Left lobe of liver (tissue), 2 donors: ENCODE measurements around the gene MYMK. TPM values are rescaled to one million over a fixed set of nuclear protein-coding genes. Genes with fewer than 3 reads are reported as not detected.

Experiments
- ATAC-seq: fragments of 200-7000 bp; cut with Tn5 transposase; one replicate; pipeline ENCODE4 v1.9.1; 2020; ENCODE audit warnings: mild to moderate bottlenecking, moderate library complexity
- DNase-seq: peaks from one replicate; pipeline ENCODE4 v3.0.0-alpha.2; 2020; ENCODE audit warnings: low spot score
- total RNA-seq: library from RNA; stranded (reverse); gene quantifications from one replicate; pipeline ENCODE4 v1.2.1, GENCODE V29; 2021
- donor health status: DM: no; HTN: no; CAD: no; lungs with moderate emphysema.
- donor health status: DM: no; HTN: yes; CAD: no.

MYMK gene
- total RNA-seq, 1 donor from 2014 or later: not detected

DNA sequence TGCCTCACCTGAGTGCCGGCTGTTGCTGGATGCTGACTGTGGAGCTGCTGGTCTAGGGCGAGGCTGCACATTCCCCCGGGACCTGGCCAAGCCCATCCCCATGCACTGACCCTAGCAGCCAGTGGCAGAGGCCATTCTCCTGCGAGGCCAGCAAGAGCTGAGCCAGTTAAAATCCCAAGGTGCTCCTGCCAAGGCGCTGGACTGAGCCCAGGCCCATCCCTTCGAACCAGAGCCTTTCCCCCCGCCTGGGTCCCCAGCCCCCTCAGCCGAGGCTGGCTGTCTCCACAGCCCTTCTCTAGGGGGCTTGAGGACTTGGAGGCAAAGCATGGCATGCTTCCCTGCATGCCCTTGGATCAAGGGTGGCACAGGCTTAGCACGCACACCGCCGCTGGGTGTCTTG lies 11.3 kb upstream of the MYMK start:
- ATAC-seq: no peak
- no peak for DNase-seq

DNA sequence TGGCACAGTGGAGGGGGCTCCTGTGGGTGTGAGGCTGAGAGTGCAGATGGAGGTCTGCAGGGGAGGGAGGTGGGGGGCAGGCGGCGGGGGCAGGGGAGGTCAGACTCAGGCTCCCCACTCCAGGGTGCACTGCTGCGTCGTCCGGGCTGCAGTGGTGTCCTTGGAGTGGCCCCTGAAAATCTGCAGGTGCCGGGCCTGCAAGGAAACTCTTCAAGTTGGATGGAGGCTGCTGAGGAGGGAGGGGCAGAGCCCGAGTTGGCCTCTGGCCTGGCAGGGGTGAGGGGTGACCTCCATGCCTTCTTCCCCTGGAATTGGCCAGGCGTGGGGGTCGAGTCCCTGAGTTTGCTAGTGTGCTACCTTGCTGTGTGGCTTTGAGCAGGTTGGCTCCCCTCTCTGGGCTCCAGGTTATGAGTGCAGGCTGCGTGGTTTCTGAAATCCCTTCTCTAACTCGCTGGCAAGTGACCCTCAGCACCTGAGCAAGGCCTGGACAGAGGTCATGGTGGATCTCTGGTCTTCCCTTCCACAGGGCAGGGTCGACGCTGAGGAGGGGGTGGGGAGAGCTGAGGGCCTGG lies 10.6 kb upstream of the MYMK start:
- no peak for ATAC-seq
- no peak for DNase-seq

DNA sequence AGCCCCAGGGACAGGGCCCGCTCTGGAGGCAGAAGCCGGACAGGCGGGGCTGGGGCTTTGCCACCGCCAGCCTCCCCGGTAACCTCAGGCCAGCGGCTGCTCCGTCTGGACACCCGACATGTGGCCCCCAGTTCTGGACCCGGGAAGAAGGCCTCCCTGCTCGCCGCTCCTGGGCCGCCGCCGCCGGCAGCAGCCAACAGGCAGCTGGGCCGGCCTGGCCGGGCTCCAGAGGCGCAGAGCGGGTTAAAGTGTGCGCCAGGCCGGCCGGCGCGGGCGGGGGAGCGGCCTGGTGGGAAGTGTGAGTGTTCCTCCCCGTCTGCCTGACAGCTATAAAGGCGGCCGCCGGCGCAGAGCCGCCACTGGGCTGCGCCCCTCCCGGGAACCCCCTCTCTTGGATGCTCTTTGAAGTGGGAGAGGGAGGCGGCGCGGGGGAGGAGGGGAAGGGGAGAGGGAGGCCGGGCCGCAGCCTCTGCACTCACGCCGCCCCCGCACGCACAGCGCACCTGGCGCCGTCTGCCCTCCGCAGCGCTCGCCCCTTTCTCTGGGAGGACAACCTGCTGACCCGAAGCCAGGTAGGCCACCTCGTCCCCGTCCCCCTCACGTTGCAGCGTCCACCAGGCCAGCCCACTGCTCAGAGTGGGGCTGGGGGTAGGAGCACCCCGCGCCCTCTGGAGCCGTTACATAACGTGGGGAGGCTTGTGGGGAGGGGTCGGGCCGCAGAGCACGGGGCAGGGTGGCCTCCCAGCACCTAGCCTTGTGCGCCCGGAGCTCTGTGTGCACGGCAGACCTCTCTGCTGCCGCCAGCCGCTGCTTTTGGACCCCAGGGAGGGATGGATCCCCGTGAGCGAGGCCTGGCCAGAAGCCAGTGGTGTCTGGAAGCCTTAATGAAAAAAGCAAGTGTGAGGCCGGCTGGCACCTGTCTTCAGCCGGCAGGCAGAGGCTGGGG lies 9.9 kb upstream of the MYMK start, which contains the start of gene ADAMTSL2:
Gene ADAMTSL2 (plus strand): TSS at position 359 of the 946 bp plus-strand sequence. CDS start 2,009 bp downstream, outside the sequence.
- DNase-seq: peak; percentile 74
- peak; percentile 71 for ATAC-seq

DNA sequence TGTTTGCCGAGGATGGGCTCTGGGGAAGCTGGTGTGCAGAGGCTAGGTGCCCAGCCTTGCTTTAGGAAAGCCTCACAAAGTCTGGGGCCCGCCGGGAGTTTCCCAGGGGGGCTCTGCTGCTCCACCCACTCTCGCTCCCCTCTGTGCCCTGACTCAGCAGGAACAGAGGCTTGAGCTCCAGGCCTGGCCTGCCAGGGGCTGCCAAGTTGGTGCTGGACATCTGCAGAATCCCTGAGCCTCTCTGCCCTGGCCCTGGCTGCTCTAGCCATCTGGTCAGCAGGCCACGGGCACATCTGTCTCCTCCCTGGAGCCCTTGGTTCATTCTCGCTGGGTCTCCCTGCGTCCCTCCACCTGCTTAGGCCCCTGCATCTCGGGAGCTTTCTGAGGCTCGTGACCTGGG lies 9.1 kb upstream of the MYMK start:
- ATAC-seq (peak; percentile 8), DNase-seq (no peak)

DNA sequence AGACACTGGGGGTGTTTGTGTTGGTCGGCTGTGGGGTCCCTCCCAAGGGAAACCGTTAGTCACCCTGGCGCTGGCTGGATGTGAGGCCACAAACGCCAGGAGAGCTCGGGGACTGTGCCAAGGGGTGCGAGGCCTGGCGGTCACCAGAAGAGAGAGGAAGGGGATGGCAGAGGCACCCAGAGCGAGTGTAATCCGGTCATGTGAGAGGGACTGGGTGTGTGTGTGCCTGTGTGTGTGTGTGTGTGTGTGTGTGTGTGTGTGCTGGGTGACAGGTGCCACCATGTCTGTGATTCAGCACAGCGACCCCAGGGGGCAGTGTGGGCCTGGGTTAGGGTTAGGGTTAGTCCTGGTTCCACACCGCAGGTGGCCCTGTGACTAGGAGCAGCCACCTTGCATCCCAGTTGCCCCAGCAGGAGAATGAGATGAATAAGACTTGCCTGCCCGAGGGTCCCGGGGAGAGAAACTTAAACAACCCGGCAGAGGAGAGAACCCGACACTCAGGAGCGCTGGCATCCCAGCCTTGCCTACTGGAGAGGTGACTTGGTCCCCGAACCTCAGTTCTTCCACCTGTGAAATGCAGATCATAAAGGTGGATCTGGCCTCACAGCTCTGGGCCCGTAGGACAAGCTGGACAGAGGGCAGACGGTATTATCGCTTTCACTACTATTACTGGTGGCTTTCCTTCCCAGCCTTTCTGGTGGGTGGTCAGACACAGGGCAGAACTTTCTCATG lies 8.3 kb upstream of the MYMK start:
- ATAC-seq (peak; percentile 74), DNase-seq (peak; percentile 82)

DNA sequence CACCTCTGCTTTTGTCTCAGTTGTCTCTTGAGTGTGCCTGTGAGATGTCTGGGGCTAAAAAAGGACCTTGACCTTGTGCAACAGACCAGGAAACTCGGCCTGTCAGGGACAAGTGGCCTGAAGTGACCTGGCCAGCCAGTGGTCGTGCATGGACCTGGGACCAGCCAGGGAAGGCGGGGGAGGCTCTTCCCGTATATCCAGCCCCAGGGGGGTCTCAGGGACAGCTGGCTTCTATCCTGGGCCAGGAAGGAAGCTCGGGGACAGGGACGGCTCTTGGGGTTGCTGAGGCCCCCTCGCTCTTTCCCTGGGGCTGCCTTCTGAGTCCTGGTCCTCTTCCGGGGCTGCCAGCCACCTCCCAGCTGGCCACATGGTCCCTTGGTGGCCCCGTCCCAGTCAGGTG lies 6.5 kb upstream of the MYMK start:
- no peak for DNase-seq
- no peak for ATAC-seq

DNA sequence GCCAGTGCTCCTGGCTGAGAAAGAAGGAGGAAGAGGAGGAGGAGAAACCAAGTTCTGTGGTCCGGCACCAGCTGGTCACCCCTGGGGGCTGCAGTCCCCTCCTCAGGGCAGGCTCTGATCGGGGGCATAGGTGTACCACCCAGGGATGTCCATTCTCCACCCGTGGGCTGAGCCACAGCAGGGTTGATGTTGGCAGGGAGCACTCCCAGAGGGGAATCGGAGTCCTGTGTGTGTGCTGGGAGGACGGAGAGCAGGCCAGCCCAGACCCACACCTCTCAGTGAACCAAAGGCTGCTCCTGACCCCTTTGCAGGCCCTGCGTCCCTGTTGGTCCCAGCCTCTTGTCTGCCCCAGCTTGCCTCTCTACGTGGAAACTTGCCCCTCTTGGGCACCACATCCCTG lies 5.1 kb upstream of the MYMK start:
- ATAC-seq (no peak), DNase-seq (no peak)

DNA sequence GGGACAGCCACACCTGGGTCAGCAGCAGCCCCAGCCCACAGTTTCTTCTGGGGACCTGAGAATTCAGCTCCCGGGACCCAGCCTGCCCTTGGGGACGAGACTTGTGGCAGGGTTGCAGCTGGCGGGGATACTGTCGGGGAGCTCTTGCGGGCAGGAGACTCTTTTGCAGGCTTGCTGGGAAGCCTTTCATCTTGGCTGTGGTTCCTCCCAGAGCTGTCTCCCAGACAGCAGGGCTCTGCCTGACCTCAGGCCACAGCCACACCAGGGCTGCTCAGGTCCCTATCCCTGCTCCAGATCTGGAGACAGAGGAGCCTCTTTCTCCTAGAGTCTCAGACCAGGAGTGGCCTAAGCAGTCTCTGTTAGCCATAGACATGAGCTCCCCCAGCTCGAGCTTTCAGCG lies 4.7 kb upstream of the MYMK start:
- no peak for ATAC-seq
- DNase-seq: no peak

DNA sequence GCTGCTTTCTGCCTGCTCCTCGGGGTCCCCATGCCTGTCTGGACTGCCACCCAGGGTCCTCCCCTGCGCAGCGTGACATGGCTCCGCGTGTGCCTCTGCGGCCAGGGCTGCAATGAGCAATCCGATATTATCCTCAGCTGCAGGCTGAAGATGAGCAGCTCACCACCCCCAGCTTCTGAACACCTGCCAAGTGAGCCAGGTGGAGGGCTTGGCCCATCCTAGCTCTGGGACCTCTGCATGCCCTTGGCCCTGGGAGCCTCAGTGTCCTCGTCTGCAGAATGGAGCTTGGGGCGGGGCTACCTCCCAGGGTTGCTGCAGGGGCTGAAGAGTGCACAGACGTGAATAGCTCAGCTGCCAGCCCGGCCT lies 4.1 kb upstream of the MYMK start:
- DNase-seq: no peak
- no peak for ATAC-seq

DNA sequence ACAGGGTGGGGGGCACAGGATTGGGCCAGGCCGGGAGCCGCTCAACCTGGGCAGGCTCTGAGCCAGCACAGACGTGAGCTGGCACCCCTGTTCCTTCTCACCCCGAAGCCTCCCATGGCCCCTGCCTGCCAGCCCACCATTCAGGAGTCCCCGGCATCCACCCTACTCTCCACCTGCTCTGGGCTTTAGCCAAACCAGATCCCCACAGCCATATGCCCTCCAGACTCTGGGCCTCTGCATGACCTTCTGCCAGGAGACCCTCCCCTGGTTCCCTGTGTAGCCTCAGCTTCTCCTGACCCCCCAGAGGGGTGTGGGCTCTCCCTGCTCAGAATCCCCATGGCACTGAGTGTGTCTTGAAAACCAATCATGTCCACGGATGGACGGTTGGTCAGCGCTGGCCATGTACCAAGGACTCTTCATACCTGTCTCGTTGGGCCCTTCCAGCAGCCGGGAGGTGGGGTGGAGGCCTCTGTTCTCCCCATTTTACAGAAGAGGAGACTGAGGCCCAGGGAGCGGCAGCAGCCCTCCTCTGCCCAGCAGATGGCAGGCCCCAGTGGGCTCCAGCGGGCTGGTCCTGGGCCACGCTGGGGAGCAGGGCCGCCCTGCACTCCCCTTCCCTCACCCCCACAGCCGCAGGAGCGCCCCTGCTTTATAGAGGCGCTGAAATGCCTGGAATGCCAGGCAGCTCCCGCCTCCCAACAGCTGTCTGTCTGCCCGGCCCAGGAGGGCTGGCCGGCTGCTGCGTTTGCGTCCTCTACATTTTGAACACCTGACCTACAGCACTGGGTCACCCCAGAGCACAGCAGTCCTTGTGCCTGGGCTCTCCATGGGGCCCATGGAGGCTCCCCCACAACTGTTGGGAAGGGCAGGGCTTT lies 3.5 kb upstream of the MYMK start:
- no peak for ATAC-seq
- no peak for DNase-seq

DNA sequence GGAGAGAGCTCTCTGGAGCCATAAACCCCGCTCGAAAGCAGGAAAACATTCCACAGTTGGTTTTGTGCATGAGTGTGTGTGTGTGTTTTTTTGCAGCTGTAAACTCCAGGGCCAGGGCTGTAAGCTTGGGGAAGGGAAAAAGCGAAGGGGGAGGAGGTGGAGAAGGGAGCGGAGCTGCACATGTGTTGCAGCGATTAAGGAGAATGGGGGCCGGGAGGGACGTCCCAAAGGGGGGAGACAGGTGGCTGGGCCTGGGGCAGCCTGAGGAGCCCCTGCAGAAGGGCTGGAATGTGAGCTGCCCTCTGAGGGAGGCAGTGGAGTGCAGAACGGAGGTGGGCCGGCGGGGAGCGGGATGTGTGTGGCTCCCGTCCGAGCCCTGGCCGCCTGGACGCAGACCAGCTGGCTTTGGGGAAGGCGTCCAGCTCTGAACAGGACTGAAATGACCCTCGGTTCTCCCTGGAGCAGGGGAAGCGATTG lies 2.7 kb upstream of the MYMK start:
- ATAC-seq: peak; percentile 82
- DNase-seq: peak; percentile 78

DNA sequence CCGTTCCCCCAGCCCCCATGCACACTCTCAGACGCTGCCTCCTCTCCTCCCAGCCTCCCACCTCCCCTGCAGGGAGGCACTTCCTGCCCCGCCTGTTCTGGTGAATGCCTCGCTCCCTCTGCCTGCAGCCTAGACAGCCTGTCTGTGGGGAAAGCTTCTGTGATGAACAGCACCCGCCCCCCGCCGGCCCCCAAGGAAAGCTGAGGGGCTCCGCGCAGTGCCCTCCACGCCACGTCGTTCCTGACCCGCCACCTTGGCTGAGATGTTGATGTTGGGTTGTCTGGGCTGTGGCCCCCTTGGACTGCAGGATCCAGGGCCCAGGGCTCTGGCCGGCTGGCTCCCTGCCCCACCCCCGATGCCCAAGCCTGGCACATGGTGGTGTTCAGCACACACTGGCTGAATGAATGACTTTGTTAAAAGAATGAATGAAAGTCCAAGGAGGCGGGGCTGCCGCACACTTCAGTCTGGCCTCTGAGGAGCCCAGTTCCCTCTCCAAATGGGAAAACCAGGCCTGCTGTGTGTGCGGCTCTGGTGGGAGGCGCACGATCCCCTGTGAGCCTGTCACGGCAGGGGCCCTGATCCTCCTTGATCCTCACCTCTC lies 2.1 kb upstream of the MYMK start:
- DNase-seq (no peak), ATAC-seq (no peak)

DNA sequence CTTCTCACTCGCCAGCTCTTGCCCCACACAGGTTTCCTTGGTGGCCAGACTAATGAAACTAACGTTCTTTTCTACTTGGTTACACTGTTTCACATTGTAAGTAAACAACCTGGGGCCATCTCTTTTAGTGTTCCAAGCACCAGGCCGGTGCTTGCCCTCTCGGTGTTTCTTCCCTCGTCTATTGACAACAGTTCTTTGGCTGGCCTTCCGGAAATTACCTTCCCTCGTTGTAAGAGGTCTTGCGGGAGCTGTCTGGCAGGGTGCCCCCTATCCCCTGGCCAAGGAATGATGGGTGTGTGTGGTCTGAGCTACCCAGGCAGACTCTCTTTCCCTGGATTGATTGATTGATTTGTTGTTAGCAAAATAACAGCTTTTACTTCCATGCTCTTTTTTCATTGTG lies 918 bp upstream of the MYMK start:
- DNase-seq (no peak), ATAC-seq (peak; percentile 24)

DNA sequence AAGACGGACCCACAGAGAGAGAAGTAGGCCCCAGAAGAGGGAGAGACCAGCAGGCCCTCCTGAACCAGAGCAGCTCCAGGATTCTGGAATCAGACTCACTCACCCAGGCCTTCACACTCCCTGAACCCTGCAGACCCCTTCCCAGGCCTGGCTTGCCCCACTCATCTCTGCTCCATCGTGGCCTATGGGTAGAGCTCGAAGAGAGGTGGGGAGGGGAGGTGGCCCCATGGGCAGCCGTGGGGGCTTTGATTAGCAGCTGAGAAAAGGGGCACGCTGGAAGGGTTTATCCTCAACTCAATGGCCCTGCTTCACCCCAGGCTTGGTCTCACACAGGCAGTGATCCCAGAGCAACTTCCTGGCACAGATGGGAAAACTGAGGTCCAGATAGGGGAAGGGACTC lies 613 bp downstream of the MYMK start:
- DNase-seq: no peak

DNA sequence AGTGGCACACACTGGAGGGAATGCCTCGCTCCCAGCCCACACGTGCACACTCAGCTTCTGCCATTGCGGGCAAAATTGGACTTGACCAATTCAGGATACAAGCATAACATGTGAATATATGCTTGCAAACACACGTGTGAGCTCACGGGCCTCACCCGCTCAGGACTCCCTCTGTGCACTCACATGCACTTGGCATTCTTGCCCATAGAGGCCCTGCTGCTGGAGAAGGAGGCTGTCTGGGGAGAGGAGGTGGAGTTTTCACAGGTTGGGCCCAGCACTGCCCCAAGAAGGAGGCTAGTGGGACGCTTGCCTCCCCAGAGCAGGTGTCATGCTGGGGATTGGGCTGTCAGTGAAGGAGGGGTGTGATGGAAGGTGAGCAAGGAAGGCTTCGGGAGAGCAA lies 1.7 kb downstream of the MYMK start:
- DNase-seq (no peak), ATAC-seq (no peak)

More for the DNA sequence above, 613 bp downstream of the MYMK start:
- no peak for ATAC-seq

DNA sequence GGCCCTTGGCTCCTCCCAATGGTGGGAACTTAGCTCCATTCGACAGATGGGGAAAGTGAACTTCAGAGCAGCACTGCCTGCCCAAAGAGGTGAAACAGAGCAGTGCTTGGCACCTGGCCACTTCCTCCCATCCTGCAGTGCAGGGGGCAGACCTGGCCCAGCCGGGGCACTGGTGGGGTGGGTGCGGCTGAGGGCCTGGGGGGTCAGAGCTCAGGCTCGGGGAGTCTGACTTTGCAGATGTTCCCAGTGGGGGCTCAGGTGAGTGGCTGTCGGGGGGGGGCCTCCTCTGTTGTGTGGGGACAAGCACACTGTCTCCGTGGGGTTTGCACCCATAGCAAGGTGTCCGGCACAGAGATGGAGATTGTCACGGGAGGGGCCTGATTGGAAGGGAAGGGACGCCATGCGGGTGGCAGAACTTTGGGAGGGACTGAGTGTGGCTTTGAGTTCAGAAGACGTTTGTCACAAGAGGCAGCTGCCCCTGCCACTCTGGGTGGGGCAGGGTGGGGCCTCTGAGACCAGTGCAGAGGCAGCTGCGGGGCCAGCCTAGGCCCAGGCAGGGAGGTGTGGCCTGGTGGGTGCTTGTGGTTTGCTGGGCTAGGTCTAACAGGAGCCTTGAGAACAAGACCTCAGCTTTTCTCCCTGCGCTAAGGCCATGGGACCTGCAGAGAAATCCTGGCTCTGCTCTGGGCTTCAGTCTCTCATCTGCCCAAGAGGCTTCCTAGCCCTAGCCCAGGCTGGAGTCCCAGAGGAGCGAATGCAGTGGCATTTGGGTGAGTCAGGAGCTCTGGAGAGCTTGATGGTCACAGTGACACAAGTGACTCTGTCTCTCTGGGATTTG lies 2.5 kb downstream of the MYMK start:
- DNase-seq (no peak), ATAC-seq (no peak)

DNA sequence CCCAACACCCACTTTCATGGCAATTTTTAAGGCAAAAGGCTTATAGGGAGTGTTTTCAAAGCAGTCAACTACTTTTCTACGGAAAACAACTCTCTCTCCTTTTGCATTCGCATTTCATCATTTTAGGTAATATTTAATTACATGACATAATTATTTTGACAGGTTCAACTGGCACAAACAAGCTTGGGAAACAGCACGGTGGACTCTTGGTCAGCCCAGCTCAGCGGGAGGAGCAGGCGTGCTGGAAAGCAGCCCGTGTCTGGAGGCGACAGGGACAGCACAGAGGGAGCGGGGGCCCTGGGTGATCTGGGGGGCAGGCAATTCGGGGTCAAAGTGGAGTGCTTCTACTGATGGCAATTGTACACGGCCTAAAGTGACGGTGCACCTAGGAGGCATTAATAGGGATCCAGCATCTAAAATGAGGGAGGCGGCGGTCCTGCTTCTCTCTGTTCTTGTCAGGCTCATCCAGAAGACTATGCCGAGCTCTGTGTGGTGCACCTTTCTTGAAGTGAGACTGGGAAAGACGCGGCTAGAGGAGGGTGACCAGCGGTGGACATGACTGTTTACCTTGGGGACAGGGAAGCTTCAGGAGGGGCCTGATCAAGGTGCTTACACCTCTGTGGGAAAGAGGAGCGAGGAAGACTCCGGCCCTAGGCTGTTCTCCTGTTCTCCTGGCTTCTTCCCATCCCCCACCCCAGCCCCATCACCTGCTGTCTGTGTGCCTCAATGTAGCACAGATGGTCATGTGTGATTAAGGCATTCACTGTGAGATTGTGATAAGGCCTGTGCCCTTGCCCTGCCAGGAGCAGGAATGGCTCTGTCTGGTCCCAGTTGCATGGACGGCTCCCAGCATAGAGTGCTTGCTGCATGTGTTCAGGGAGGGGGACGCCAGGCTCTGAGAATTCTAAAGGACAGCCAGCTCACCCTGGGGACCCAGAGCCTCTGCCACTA lies 3.4 kb downstream of the MYMK start:
- DNase-seq: peak; percentile 88

More for the DNA sequence above, 3.4 kb downstream of the MYMK start:
- peak; percentile 83 for ATAC-seq
